Measurements from ENCODE around the gene AANAT.

DNA sequence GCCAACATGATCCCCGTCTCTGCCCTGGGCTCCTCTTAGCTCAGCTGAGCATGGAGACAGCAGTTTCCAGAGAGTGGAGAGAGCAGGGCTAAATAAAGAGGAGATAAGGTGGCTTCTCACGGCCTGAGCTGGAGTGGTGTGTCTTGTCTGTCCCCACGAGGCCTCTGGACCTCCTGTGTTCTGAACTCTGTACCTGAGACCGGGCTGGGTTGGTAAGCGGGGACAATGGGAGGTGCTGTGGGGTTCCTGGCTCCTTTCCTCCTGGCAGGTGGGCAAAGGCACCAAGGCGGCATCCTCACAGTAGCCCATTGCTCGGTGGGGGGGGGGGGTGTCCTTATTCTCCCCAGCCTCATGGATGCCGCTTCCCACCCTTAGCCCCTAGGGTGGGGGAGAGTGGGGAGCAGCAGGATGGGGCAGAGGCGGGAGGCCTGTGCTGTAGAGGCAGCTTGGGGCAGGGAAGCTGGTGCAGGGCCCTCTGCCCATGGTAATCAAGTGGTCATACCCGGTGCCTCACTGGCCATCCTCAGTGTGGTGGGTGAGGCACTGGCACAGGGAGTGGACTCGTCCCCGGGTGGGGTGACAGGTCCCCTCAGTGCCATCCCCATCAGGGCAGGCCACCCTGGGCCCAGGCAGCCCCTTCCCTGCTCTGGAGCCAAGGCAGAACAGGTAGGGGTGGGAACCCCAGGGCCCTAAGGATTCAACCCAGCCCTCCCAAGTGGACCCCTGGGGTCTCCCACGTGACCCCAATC, 2.8 kb downstream of the AANAT start:
- TF ChIP-seq, protein P1, sequence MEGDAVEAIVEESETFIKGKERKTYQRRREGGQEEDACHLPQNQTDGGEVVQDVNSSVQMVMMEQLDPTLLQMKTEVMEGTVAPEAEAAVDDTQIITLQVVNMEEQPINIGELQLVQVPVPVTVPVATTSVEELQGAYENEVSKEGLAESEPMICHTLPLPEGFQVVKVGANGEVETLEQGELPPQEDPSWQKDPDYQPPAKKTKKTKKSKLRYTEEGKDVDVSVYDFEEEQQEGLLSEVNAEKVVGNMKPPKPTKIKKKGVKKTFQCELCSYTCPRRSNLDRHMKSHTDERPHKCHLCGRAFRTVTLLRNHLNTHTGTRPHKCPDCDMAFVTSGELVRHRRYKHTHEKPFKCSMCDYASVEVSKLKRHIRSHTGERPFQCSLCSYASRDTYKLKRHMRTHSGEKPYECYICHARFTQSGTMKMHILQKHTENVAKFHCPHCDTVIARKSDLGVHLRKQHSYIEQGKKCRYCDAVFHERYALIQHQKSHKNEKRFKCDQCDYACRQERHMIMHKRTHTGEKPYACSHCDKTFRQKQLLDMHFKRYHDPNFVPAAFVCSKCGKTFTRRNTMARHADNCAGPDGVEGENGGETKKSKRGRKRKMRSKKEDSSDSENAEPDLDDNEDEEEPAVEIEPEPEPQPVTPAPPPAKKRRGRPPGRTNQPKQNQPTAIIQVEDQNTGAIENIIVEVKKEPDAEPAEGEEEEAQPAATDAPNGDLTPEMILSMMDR (IDR thresholded peaks at IDR 0.05): no peak
- TF ChIP-seq POLR2A (IDR thresholded peaks at IDR 0.05): no peak
- no peak for TF ChIP-seq EP300 (IDR thresholded peaks at IDR 0.05)

Measured in gastroesophageal sphincter (tissue), 3 donors.